ENCODE measurements around the gene CPSF4.

- TF ChIP-seq ZNF311 (tag by site-specific recombination; IDR thresholded peaks at IDR 0.05; ENCODE audit: borderline replicate concordance) (no peak), CTCF (tag by site-specific recombination; IDR thresholded peaks at IDR 0.05) (no peak), KLF17 (tag by site-specific recombination; IDR thresholded peaks at IDR 0.05) (no peak), ELK4 (IDR thresholded peaks at IDR 0.05; ENCODE audit: borderline replicate concordance, low read depth, low read length) (no peak), ZBTB8A (tag by site-specific recombination; IDR thresholded peaks at IDR 0.05) (no peak), ZNF16 (tag by site-specific recombination; IDR thresholded peaks at IDR 0.05; ENCODE audit: low read depth) (no peak), ZNF24 (tag by site-specific recombination; IDR thresholded peaks at IDR 0.05) (no peak)
These were observed 55.1 kb downstream of the CPSF4 start for GRCh38 chr7:99493823-99494222.
